Left colon (tissue), 2 donors: ENCODE results near the gene HS3ST3A1. TPM values are rescaled to one million over a fixed set of nuclear protein-coding genes. Genes with fewer than 3 reads are reported as not detected.
"Not testable (repeated sequence)": the region's sequence is repeated elsewhere in the genome, so short reads cannot be mapped to it uniquely, and the experiment has no call there.

Experiments used
- ATAC-seq: fragments of 200-7000 bp; cut with Tn5 transposase; one replicate; pipeline ENCODE4 v1.9.1; 2020; ENCODE audit warnings: mild to moderate bottlenecking, moderate library complexity
- DNase-seq, 2 donors: peaks; one replicate each; pipeline ENCODE4 v3.0.0-alpha.2; 2020
- intact Hi-C, 2 donors: fragments of 100-400 bp; cut with DNase I in 1 of 2; cut with micrococcal nuclease in 1 of 2; formaldehyde crosslinking; loops; one replicate each; pipeline versions ENCODE4 v1.11.2 to v1.14.0; 2022; cut with DNase I, micrococcal nuclease
- total RNA-seq, 2 donors: library from RNA; stranded (reverse); fragmentation: NEBNext Ultra II Directional; extraction: Animal tissue kit (Norgen Biotek cat#: 25700); gene quantifications; one replicate each; pipeline ENCODE4 v1.2.1, GENCODE V29; 2021
- donor health status: DM: no; HTN: no; CAD: no.
- donor health status: DM: yes; HTN: yes; CAD: no.

Gene HS3ST3A1
- total RNA-seq, 2 donors from 2014 or later = 0.61 to 0.92 TPM

DNA sequence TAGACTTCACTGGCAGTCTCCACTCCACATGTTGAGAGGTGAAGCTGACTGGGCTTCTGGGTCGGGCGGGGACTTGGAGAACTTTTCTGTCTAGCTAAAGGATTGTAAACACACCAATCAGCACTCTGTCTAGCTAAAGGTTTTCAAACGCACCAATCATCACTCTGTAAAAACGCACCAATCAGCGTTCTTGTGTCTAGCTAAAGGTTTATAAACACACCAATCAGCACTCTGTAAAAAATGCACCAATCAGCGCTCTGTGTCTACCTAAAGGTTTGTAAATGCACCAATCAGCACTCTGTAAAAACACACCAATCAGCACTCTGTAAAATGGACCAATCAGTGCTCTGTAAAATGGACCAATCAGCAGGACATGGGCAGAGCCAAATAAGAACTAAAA is 53.2 kb downstream of the HS3ST3A1 start:
- DNase-seq, ATAC-seq, intact Hi-C loops: not testable (repeated sequence)

- no peak for ATAC-seq
- intact Hi-C loops = no loop called here
- DNase-seq = no peak
Measured at GRCh38 chr17:13546851-13547250, 54.9 kb downstream of the HS3ST3A1 start.

- intact Hi-C loops = no loop called here
- no peak for ATAC-seq
- DNase-seq = no peak
Measured at GRCh38 chr17:13545941-13546340, 55.8 kb downstream of the HS3ST3A1 start.

DNA sequence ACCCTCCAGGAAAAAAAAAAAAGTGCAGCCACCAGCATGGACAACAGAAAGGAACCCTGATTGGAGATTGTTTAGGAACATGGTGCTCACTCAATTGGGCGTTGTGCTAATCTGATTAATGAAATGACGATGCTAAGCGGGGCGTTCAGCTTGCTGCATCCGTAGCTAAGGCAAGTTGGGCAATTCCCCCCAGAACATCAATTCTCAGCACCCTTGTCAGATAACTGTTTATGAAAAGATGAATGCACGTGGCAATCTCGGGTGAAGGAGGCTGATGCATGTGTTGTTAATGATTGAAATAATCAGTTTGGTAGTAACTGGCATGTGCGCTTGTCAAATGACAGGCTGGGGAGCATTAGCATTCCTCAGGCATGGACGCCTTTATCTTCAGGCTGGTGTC is 57.0 kb downstream of the HS3ST3A1 start:
- intact Hi-C loops = no loop called here
- DNase-seq (no peak), ATAC-seq (no peak)

GRCh38 chr17:13544292-13544691 is 57.4 kb downstream of the HS3ST3A1 start:
- ATAC-seq (no peak), DNase-seq (peak in 1 of 2 donors; percentile 33)
- intact Hi-C loops = no loop called here

DNA sequence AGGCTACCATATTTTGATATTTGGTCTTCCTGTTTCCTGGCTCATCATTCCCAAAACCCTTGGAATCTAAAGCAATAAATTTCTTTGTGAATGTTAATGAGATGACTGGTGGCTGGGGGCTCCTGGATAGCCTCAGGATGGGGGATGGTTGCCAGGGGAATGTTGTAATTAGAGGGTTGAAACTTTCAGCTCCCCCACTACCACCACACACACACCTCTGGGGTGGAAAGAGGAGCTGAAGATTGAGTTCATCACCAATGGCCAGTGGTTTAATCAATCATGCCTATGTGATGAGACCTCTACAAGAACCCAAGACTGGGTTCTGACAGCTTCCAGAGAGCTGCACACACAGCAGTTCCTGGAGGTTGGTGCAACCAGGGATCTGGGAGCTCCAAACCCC is 59.1 kb downstream of the HS3ST3A1 start:
- intact Hi-C loops = no loop called here
- no peak for DNase-seq
- no peak for ATAC-seq

GRCh38 chr17:13541032-13541480 is 60.7 kb downstream of the HS3ST3A1 start:
- ATAC-seq (no peak), DNase-seq (no peak)
- intact Hi-C loops = no loop called here

GRCh38 chr17:13540546-13540945 is 61.2 kb downstream of the HS3ST3A1 start:
- ATAC-seq (no peak), DNase-seq (no peak)
- intact Hi-C loops = no loop called here

DNA sequence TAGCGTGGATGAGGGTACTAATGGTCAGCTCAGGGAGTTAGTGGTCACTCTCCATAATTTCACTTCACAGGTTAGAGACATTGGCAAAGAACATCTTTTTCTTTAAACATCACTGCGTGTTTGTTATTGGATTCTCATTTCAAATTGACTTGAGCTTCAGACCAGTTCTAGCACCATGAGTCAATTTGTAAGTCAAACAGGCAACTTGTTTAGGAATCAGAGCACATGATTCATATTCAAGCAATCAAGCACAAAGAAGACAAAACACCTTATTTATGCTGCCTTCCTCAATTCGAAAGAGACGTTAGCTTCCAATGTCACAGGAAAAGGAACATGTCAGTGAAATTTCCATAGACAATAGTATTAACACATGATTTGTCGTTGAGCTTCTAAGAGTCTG is 62.3 kb downstream of the HS3ST3A1 start:
- DNase-seq (no peak), ATAC-seq (no peak)
- intact Hi-C loops = loop anchor here in 1 of 2 donors (10.0 kb wide), 1 partner anchor 55 kb away; no protein-coding TSS in a partner anchor

DNA sequence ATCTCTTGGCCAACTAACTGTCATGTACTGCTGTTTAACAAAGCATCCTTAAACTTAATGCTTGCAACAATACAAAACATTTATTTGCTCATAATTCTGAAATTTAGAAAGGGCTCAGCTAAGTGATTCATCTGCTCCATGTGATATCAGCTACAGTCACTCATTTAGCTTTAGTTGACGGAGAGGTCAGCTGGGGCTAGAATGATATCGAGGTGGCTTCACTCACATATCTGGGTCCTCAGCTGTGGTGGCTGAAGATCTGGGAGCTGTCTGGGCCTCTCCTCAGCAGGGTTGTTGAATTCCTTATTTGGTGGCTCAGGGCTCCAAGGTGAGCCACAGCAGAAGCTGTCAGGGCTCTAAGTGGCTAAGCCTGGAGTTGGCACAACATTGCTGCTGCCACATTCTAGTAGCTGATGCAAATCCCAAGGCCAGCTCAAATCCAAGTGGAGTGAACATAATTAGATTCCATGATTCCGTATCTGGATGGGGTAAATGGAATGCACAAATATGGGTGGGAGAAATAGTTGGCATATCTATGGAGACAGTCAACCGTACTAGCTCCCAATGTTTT is 62.8 kb downstream of the HS3ST3A1 start:
- DNase-seq (no peak), ATAC-seq (no peak)
- intact Hi-C loops = loop anchor here in 1 of 2 donors (10.0 kb wide), 1 partner anchor 56 kb away; no protein-coding TSS in a partner anchor

GRCh38 chr17:13537871-13538643 is 63.7 kb downstream of the HS3ST3A1 start:
- intact Hi-C loops = loop anchor here in 1 of 2 donors (10.0 kb wide), 1 partner anchor 57 kb away; no protein-coding TSS in a partner anchor
- DNase-seq (no peak), ATAC-seq (no peak)

GRCh38 chr17:13537167-13537731 is 64.5 kb downstream of the HS3ST3A1 start:
- intact Hi-C loops = loop anchor here in 1 of 2 donors (10.0 kb wide), 1 partner anchor 58 kb away; no protein-coding TSS in a partner anchor
- no peak for ATAC-seq
- DNase-seq = no peak

DNA sequence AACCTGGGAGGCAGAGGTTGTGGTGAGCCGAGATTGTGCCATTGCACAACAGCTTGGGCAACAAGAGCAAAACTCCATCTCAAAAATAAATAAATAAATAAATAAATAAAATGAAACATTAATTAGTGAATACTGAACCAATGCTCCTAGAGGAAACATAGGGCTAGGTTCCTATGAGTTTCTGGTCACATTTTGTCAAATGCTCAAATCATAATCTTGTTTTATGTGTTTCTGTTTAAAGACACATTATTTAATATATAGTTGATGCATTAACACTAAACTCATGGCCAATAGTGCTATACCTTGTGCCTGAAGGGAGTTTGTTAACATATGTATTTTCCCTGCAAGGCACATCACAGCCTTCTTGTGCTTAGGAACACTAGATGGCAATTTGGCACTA is 66.8 kb downstream of the HS3ST3A1 start:
- DNase-seq = no peak
- no peak for ATAC-seq
- intact Hi-C loops = loop anchor here in 1 of 2 donors (10.0 kb wide), 1 partner anchor 60 kb away; no protein-coding TSS in a partner anchor

- no peak for ATAC-seq
- intact Hi-C loops = loop anchor here in 1 of 2 donors (10.0 kb wide), 1 partner anchor 63 kb away; no protein-coding TSS in a partner anchor
- DNase-seq = no peak
Measured at GRCh38 chr17:13531721-13532120, 70.0 kb downstream of the HS3ST3A1 start.

- ATAC-seq = no peak
- intact Hi-C loops = no loop called here
- DNase-seq = no peak
Measured at GRCh38 chr17:13525876-13526275, 75.9 kb downstream of the HS3ST3A1 start.

GRCh38 chr17:13523164-13523563 is 78.6 kb downstream of the HS3ST3A1 start:
- intact Hi-C loops = no loop called here
- ATAC-seq (no peak), DNase-seq (no peak)

GRCh38 chr17:13522749-13523148 is 79.0 kb downstream of the HS3ST3A1 start:
- DNase-seq (no peak), ATAC-seq (no peak)
- intact Hi-C loops = no loop called here

- DNase-seq (no peak), ATAC-seq (no peak)
- intact Hi-C loops = no loop called here
Measured at GRCh38 chr17:13521784-13522183, 79.9 kb downstream of the HS3ST3A1 start.

GRCh38 chr17:13520899-13521572 is 80.7 kb downstream of the HS3ST3A1 start:
- intact Hi-C loops = no loop called here

More at GRCh38 chr17:13520899-13521572, 80.7 kb downstream of the HS3ST3A1 start:
- no peak for DNase-seq
- ATAC-seq = no peak
